ENCODE results near the gene SPATA24.

Gene SPATA24

GRCh38 chr5:139394654-139395566 lies 9.0 kb downstream of the SPATA24 start, which contains the start of gene PROB1:
PROB1 (minus strand) TSS chr5:139395104; CDS start chr5:139395081, 23 bp downstream.
- no peak for DNase-seq (ENCODE audit: low read depth)
- TF ChIP-seq CTCF (IDR thresholded peaks at IDR 0.05; ENCODE audit: control insufficient read depth, extremely low read depth, insufficient read depth): no peak
- H3K4me3 ChIP-seq (ENCODE audit: low read depth, low read length): no peak within 1 kb of the TSS

- no peak for DNase-seq (ENCODE audit: low read depth)
- no peak overlapping the region for H3K4me3 ChIP-seq (ENCODE audit: low read depth, low read length)
- no peak for TF ChIP-seq CTCF (IDR thresholded peaks at IDR 0.05; ENCODE audit: control insufficient read depth, extremely low read depth, insufficient read depth)
Observed at GRCh38 chr5:139394123-139394653, 9.7 kb downstream of the SPATA24 start.

- DNase-seq (ENCODE audit: low read depth): no peak
- H3K4me3 ChIP-seq (ENCODE audit: low read depth, low read length): no peak overlapping the region
- no peak for TF ChIP-seq CTCF (IDR thresholded peaks at IDR 0.05; ENCODE audit: control insufficient read depth, extremely low read depth, insufficient read depth)
Observed at GRCh38 chr5:139393497-139394122, 10.3 kb downstream of the SPATA24 start.

GRCh38 chr5:139392678-139393496 lies 11.0 kb downstream of the SPATA24 start:
- no peak for DNase-seq (ENCODE audit: low read depth)
- TF ChIP-seq CTCF (IDR thresholded peaks at IDR 0.05; ENCODE audit: control insufficient read depth, extremely low read depth, insufficient read depth): no peak
- no peak overlapping the region for H3K4me3 ChIP-seq (ENCODE audit: low read depth, low read length)

GRCh38 chr5:139392324-139392677 lies 11.6 kb downstream of the SPATA24 start:
- no peak for DNase-seq (ENCODE audit: low read depth)
- no peak for TF ChIP-seq CTCF (IDR thresholded peaks at IDR 0.05; ENCODE audit: control insufficient read depth, extremely low read depth, insufficient read depth)
- no peak overlapping the region for H3K4me3 ChIP-seq (ENCODE audit: low read depth, low read length)

GRCh38 chr5:139391570-139392323 lies 12.1 kb downstream of the SPATA24 start:
- no peak for DNase-seq (ENCODE audit: low read depth)
- no peak overlapping the region for H3K4me3 ChIP-seq (ENCODE audit: low read depth, low read length)
- no peak for TF ChIP-seq CTCF (IDR thresholded peaks at IDR 0.05; ENCODE audit: control insufficient read depth, extremely low read depth, insufficient read depth)

Measured in LNCaP clone FGC (cell line).